ENCODE results near the gene GPR139.

DNA sequence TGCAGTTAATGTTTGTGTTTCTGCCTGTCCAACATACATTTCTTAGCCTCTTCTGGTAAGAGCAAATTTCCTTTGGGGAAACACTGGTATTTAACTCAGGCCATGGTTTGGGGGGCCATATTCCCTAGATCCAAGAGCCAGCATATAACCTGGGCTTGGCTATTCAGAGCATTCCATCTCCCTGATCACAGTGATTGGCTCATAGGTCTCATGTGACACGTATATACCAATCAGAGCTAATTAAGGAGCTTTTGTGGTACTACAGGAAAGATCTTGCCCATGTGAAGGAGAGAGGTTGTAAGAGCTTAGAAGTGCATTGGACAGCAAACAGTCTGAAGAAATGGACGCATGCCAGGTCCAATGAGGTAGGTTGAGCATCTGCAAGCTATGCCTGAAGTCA, 33.4 kb upstream of the GPR139 start:
- TF ChIP-seq CTCF (IDR thresholded peaks at IDR 0.05; ENCODE audit: borderline replicate concordance, extremely low read depth, low read length, poor library complexity, severe bottlenecking), result no peak
- TF ChIP-seq EZH2 (IDR thresholded peaks at IDR 0.05; ENCODE audit: borderline replicate concordance, low read depth, low read length, severe bottlenecking), result no peak
